Measurements from ENCODE around the gene SF3B6. TPM values are rescaled to one million over a fixed set of nuclear protein-coding genes. Genes with fewer than 3 reads are reported as not detected.

Gene SF3B6
- total and polyA plus RNA-seq, 8 donors: 16.7 to 65.4 (median 33.4) TPM

GRCh38 chr2:24049485-24050021, 26.6 kb downstream of the SF3B6 start, which contains the start of gene FKBP1B:
TSS of gene FKBP1B (plus strand) at chr2:24049741. CDS start at chr2:24049850, 109 bp downstream.
- intact Hi-C loops (cut with DNase I): no loop called here
- WGBS, 2 donors: 0 to 1% methylated on average over 43 to 52 of the region's 52 CpGs
- no peak for TF ChIP-seq CTCF (IDR thresholded peaks at IDR 0.05)
- Histone ChIP-seq H3K27me3 (no peaks in the 10 kb centered on the region), H3K36me3 (no peaks in the 10 kb centered on the region), H3K4me1 (peaks cover 0 to 17% (median 0%) of the 10 kb centered on the region in 3 donors), H3K9me3 (no peaks in the 10 kb centered on the region), H3K27ac (peak within 1 kb of the TSS in 2 of 4 donors; percentile 30 to 50), H3K4me3 (peak within 1 kb of the TSS; percentile 59 to 87 (median 70))
- peak; percentile 26 to 69 (median 58) for ATAC-seq
- DNase-seq: peak; percentile 45 to 82 (median 57)
- FAIRE-seq: no peak

GRCh38 chr2:24048769-24049484, 27.2 kb downstream of the SF3B6 start:
- no peaks in the 10 kb centered on the region for H3K9me3 ChIP-seq
- H3K4me1 ChIP-seq: peaks cover 0 to 17% (median 0%) of the 10 kb centered on the region in 3 donors
- peak overlapping the region in 2 of 4 donors; percentile 74 to 87 for H3K4me3 ChIP-seq
- DNase-seq (no peak), ATAC-seq (no peak), FAIRE-seq (no peak)
- no peaks in the 10 kb centered on the region for H3K36me3 ChIP-seq
- H3K27me3 ChIP-seq: no peaks in the 10 kb centered on the region
- intact Hi-C loops (cut with DNase I): no loop called here
- no peak overlapping the region for H3K27ac ChIP-seq
- no peak for TF ChIP-seq CTCF (IDR thresholded peaks at IDR 0.05)
- 20 to 25% methylated on average over 23 of the region's 23 CpGs for WGBS, 2 donors

GRCh38 chr2:24047703-24048033, 28.5 kb downstream of the SF3B6 start:
- Histone ChIP-seq H3K27me3 (no peaks in the 10 kb centered on the region), H3K36me3 (no peaks in the 10 kb centered on the region), H3K9me3 (no peaks in the 10 kb centered on the region), H3K4me1 (peaks cover 0 to 17% (median 0%) of the 10 kb centered on the region in 3 donors), H3K27ac (no peak overlapping the region), H3K4me3 (peak overlapping the region in 2 of 4 donors; percentile 20 to 59)
- FAIRE-seq: no peak
- intact Hi-C loops (cut with DNase I): no loop called here
- no peak for TF ChIP-seq CTCF (IDR thresholded peaks at IDR 0.05)
- 35 to 41% methylated on average over 8 of the region's 8 CpGs for WGBS, 2 donors
- DNase-seq: no peak
- peak in 1 of 4 donors; percentile 0 for ATAC-seq

- no peaks in the 10 kb centered on the region for H3K27me3 ChIP-seq
- peak within 1 kb of the TSS; percentile 33 to 59 (median 48) for H3K4me3 ChIP-seq
- peak; percentile 60 for FAIRE-seq
- no peaks in the 10 kb centered on the region for H3K36me3 ChIP-seq
- DNase-seq: peak; percentile 85 to 97 (median 93)
- intact Hi-C loops (cut with DNase I): no loop called here
- 0 to 1% methylated on average over 38 of the region's 38 CpGs for WGBS, 2 donors
- H3K9me3 ChIP-seq: no peaks in the 10 kb centered on the region
- H3K4me1 ChIP-seq: peaks cover 0 to 17% (median 0%) of the 10 kb centered on the region in 3 donors
- no peak for TF ChIP-seq CTCF (IDR thresholded peaks at IDR 0.05)
- peak; percentile 98 to 99 (median 99) for ATAC-seq
- H3K27ac ChIP-seq: no peak within 1 kb of the TSS
These were observed 29.0 kb downstream of the SF3B6 start, which contains the start of gene WDCP for GRCh38 chr2:24046930-24047702. TSS of gene WDCP (minus strand) at chr2:24047391. CDS start at chr2:24039494, 7,897 bp downstream.

Data from pancreas (tissue), 10 donors.